Lung (tissue), 12 donors: ENCODE results near the gene LIN54. TPM values are rescaled to one million over a fixed set of nuclear protein-coding genes. Genes with fewer than 3 reads are reported as not detected.

Source experiments
- ATAC-seq: fragments of 200-7000 bp; cut with Tn5 transposase; one replicate; pipeline ENCODE4 v1.9.1; 2020; ENCODE audit warnings: moderate number of reproducible peaks; ENCODE audit not compliant: insufficient read depth, low FRiP score
- DNase-seq, 3 donors: peaks; one replicate each; pipeline ENCODE4 v3.0.0-alpha.2; 2013 to 2017
- H3K27ac ChIP-seq, 2 donors: one replicate each; pipeline ENCODE4 v1.5.1; 2013; ENCODE audit warnings: mild to moderate bottlenecking in 2 of 2, moderate library complexity in 2 of 2, control low read depth in 1 of 2, inconsistent platforms in 1 of 2, low read depth in 1 of 2, low read length in 1 of 2
- H3K27me3 ChIP-seq, 3 donors: one replicate each; pipeline ENCODE4 v1.5.1; 2013; ENCODE audit warnings: low read length in 2 of 3; ENCODE audit not compliant: control insufficient read depth in 3 of 3, insufficient read depth in 3 of 3
- H3K36me3 ChIP-seq, 4 donors: one replicate each; pipeline ENCODE4 v1.5.1; 2013; ENCODE audit warnings: low read length in 4 of 4, mild to moderate bottlenecking in 1 of 4, moderate library complexity in 1 of 4; ENCODE audit not compliant: control insufficient read depth in 4 of 4, insufficient read depth in 4 of 4
- H3K4me1 ChIP-seq, 5 donors: one replicate each; pipeline ENCODE4 v1.5.1; 2013; ENCODE audit warnings: low read length in 5 of 5, mild to moderate bottlenecking in 2 of 5, moderate library complexity in 1 of 5; ENCODE audit not compliant: control insufficient read depth in 5 of 5, insufficient read depth in 5 of 5
- H3K4me3 ChIP-seq: one replicate; pipeline ENCODE4 v1.5.1; 2013; ENCODE audit warnings: mild to moderate bottlenecking, control low read depth, moderate library complexity
- H3K9ac ChIP-seq, 2 donors: one replicate each; pipeline ENCODE4 v1.5.1; 2013; ENCODE audit warnings: low read length in 2 of 2, control low read depth in 1 of 2; ENCODE audit not compliant: insufficient read depth in 1 of 2
- H3K9me3 ChIP-seq, 4 donors: one replicate each; pipeline ENCODE4 v1.5.1; 2013; ENCODE audit warnings: low read length in 3 of 4, mild to moderate bottlenecking in 1 of 4, moderate library complexity in 1 of 4; ENCODE audit not compliant: control insufficient read depth in 4 of 4, insufficient read depth in 3 of 4
- CTCF ChIP-seq: IDR thresholded peaks from 2 replicates; pipeline ENCODE4 v1.5.1; 2012; ENCODE audit warnings: mild to moderate bottlenecking; ENCODE audit errors: control extremely low read depth, extremely low read depth
- whole genome bisulfite sequencing, 2 donors: extraction: QIAGEN DNeasy Blood & Tissue Kit; methylation state at CpG; one replicate each; pipeline ENCODE4 v1.1.7; 2013; 5-methylcytosine and 5-hydroxymethylcytosine counted together
- polyA plus RNA-seq, 2 donors: library from polyadenylated mRNA; stranded (reverse); fragments of 200-250 nt; gene quantifications; one replicate each; pipeline ENCODE4 v1.2.1, GENCODE V29; 2013
- total RNA-seq, 2 donors: library from RNA; depleted of rRNA in 1 of 2; stranded (reverse); fragments of >200 nt in 1 of 2; gene quantifications; one replicate each; pipeline ENCODE4 v1.2.1, GENCODE V29; 2014 to 2021
- donor health status: control.
- donor health status: control.
- donor health status: Bipolar disorder and iron deficiency.
- donor health status: healthy.
- donor health status: DM: yes; HTN: yes; CAD: no.

Gene LIN54
- total and polyA plus RNA-seq, 4 donors = 2.7 to 14.1 (median 7.3) TPM

DNA sequence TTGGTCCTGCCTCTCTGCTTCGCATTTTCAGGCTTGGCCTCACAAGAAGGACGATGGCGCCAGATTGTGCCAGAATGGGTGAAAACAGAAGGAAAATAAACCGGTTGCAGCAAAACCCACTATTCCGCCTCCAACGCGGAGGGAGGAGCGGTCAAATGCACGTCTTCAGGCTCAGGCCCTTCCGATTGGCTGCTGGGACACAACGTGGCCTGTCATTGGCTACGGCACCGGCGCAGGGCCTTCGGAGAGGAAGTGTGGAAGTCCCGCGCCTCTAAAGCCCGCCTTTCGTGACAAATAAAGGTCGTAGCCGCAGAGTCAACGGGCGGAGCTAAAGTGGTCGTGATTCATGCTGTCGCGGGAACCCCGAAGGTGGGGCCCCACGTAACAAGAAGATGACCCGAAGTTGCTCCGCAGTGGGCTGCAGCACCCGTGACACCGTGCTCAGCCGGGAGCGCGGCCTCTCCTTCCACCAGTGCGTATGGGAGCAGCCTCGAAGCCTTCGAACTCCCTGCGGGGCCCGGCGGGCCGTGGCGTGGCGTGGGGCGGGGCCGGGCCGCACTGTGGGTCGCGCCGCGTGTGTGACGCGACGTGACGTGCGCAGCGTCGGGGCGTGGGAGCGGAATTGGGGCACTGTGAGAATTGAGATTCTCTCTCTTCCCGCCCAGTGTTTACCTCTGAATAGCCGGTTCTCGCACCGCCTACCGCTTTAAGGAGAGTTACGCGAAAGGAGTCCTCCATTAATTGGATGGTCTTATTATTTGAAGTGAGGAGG, 110.0 kb downstream of the LIN54 start, which contains the start of gene THAP9:
Gene THAP9 (plus strand): TSS at position 325 of the 772 bp plus-strand sequence. CDS start 68 bp downstream, at position 393.
- no peaks in the 10 kb centered on the region for H3K27me3 ChIP-seq
- DNase-seq (peak; percentile 99 to 100 (median 99)), ATAC-seq (peak; percentile 97)
- H3K36me3 ChIP-seq = peaks cover 0 to 6% (median 0%) of the 10 kb centered on the region in 4 donors
- TF ChIP-seq CTCF = no peak
- peak within 1 kb of the TSS; percentile 99 to 100 for H3K9ac ChIP-seq
- no peaks in the 10 kb centered on the region for H3K9me3 ChIP-seq
- WGBS, 2 donors = 0% methylated on average over 67 of the region's 67 CpGs
- H3K4me1 ChIP-seq = peaks cover 0 to 32% (median 3%) of the 10 kb centered on the region in 5 donors
- H3K27ac ChIP-seq = peak within 1 kb of the TSS; percentile 94 to 97
- peak within 1 kb of the TSS; percentile 79 for H3K4me3 ChIP-seq

DNA sequence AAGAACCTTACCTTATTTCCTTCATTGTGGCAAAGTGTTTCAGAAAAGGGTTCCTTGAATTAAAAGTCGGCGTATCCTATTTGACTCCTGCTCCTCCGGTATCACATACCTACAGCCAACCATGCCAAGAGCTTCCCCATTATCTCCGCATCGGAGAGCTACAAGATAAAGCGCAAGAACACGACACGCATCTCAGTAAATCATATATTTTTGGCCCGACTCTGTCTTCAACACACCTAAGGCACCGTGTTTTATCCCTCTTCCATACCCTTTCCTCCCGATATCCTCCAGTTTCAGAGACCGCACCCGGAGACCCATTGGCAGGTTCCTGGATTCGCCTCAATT, 110.6 kb downstream of the LIN54 start:
- 0 to 1% methylated on average over 14 of the region's 14 CpGs for WGBS, 2 donors
- ATAC-seq (peak; percentile 0), DNase-seq (no peak)
- Histone ChIP-seq H3K9ac (peak overlapping the region; percentile 89 to 93), H3K4me1 (peaks cover 0 to 32% (median 3%) of the 10 kb centered on the region in 5 donors), H3K9me3 (no peaks in the 10 kb centered on the region), H3K4me3 (peak overlapping the region; percentile 79), H3K27ac (peak overlapping the region; percentile 88 to 94), H3K27me3 (no peaks in the 10 kb centered on the region), H3K36me3 (peaks cover 0 to 6% (median 1%) of the 10 kb centered on the region in 4 donors)
- TF ChIP-seq CTCF = no peak

GRCh38 chr4:82899374-82900065, 111.1 kb downstream of the LIN54 start:
- ATAC-seq (no peak), DNase-seq (peak in 1 of 3 donors; percentile 32)
- 1 to 2% methylated on average over 4 of the region's 4 CpGs for WGBS, 2 donors

More at GRCh38 chr4:82899374-82900065, 111.1 kb downstream of the LIN54 start:
- H3K9ac ChIP-seq = peak overlapping the region; percentile 89 to 93
- peaks cover 0 to 32% (median 3%) of the 10 kb centered on the region in 5 donors for H3K4me1 ChIP-seq
- no peaks in the 10 kb centered on the region for H3K9me3 ChIP-seq
- H3K36me3 ChIP-seq = peaks cover 0 to 6% (median 2%) of the 10 kb centered on the region in 4 donors
- H3K27ac ChIP-seq = peak overlapping the region; percentile 88 to 94
- TF ChIP-seq CTCF = no peak
- H3K4me3 ChIP-seq = peak overlapping the region; percentile 79
- H3K27me3 ChIP-seq = no peaks in the 10 kb centered on the region
